Suprapubic skin (tissue), 4 donors: Measurements from ENCODE around the gene DMRTC2.

ENCODE experiments used
- EP300 ChIP-seq: sonication (generic); formaldehyde crosslinking; IDR thresholded peaks from one replicate; pipeline ENCODE4 v1.6.1; 2017; ENCODE audit warnings: antibody characterized with exemption
- POLR2A ChIP-seq, 2 donors: fragments of 450-650 bp; IDR thresholded peaks; one replicate each; pipeline ENCODE4 v1.6.1; 2017; ENCODE audit warnings: antibody characterized with exemption in 2 of 2, mild to moderate bottlenecking in 2 of 2, moderate library complexity in 2 of 2
- POLR2AphosphoS5 ChIP-seq, 3 donors: sonication (generic); formaldehyde crosslinking; IDR thresholded peaks; one replicate each; pipeline ENCODE4 v1.6.1; 2017; ENCODE audit warnings: antibody characterized with exemption in 3 of 3
- TF ChIP-seq, protein P1 (sequence below), 2 donors: fragments of 200-600 bp in 1 of 2; fragments of 450-650 bp in 1 of 2; sonication (generic) in 1 of 2; IDR thresholded peaks; one replicate each; pipeline ENCODE4 v1.5.1; 2016 to 2019; ENCODE audit warnings: antibody characterized with exemption in 2 of 2, mild to moderate bottlenecking in 1 of 2, moderate library complexity in 1 of 2

DNA sequence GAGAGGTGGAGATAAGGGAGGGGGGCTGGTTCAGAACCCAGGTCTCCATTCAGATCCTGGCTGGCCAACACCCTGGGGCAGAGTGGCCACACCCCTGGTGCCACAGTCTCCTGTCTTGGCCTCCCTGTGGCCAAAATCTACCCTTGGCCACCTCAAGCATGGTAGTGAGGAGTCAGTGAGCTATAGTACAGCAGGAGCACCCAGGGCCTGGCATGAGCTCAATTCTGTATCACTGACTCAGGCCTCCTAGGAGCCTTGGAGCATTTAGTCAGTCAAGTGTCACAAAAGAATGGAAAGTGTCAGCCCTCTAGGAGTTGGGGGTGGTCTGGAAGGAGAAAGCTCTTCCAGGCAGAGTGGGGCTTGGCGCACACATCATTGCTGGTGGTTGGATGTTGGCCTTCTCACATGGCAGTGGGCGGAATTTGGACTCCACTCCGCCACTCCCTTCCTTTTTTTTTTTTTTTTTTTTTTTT lies 25.6 kb downstream of the DMRTC2 start:
- TF ChIP-seq, protein P1, sequence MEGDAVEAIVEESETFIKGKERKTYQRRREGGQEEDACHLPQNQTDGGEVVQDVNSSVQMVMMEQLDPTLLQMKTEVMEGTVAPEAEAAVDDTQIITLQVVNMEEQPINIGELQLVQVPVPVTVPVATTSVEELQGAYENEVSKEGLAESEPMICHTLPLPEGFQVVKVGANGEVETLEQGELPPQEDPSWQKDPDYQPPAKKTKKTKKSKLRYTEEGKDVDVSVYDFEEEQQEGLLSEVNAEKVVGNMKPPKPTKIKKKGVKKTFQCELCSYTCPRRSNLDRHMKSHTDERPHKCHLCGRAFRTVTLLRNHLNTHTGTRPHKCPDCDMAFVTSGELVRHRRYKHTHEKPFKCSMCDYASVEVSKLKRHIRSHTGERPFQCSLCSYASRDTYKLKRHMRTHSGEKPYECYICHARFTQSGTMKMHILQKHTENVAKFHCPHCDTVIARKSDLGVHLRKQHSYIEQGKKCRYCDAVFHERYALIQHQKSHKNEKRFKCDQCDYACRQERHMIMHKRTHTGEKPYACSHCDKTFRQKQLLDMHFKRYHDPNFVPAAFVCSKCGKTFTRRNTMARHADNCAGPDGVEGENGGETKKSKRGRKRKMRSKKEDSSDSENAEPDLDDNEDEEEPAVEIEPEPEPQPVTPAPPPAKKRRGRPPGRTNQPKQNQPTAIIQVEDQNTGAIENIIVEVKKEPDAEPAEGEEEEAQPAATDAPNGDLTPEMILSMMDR (IDR thresholded peaks at IDR 0.05) = no peak
- TF ChIP-seq POLR2A (IDR thresholded peaks at IDR 0.05) (no peak), POLR2AphosphoS5 (IDR thresholded peaks at IDR 0.05) (no peak), EP300 (no peak)
